A375 (cell line): Measurements from ENCODE around the gene C16orf78. TPM values are rescaled to one million over a fixed set of nuclear protein-coding genes. Genes with fewer than 3 reads are reported as not detected.

Experiments used
- total RNA-seq: library from RNA; depleted of rRNA; stranded (reverse); fragments of >200 nt; shearing (Covaris generic); gene quantifications from 2 replicates; pipeline ENCODE4 v1.2.3, GENCODE V29; 2014; rRNA removed

C16orf78 gene, protein sequence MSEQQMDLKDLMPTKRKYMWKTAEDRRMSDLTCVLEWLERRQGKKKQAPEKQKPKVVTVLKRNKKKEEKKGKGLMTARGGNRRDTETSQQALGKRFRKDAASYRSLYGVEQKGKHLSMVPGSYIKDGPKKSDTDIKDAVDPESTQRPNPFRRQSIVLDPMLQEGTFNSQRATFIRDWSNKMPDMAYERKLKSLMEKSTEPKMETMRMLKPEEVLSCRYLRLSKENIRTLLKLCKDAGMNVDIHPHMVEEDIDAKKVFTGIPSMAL
- total RNA-seq, result not detected in 2 replicates

GRCh38 chr16:49373504-49373903 is at the start of gene C16orf78:
TSS of gene C16orf78 (plus strand) at chr16:49373804. CDS start at chr16:49373940, 136 bp downstream.

Other genes starting within 250 kb of the C16orf78 start
- 0.96 TPM in 1 of 2 replicates, not detected in the other for gene CBLN1, start 92.0 kb upstream of the C16orf78 start, total RNA-seq